ENCODE data around the gene WNT11.

GRCh38 chr11:76185511-76185910 is 20.8 kb downstream of the WNT11 start:
- no peak for TF ChIP-seq CTCF (IDR thresholded peaks at IDR 0.05)
- TF ChIP-seq POLR2A (IDR thresholded peaks at IDR 0.05), result no peak
